H1 (cell line): ENCODE results near the gene RFC3.

Experiments used
- CTBP2 ChIP-seq: IDR thresholded peaks from 2 replicates; pipeline ENCODE4 v1.7.0; 2011; ENCODE audit warnings: borderline replicate concordance, mild to moderate bottlenecking, moderate library complexity, mixed read lengths, low read length; ENCODE audit not compliant: insufficient read depth, insufficient read length
- CTCF ChIP-seq, 3 experiments: IDR thresholded peaks; 1 replicate in 2 of 3; 2 replicates in 1 of 3; pipeline versions ENCODE4 v1.5.1 to v1.6.1; 2011; ENCODE audit warnings: low read length in 3 of 3, mild to moderate bottlenecking in 3 of 3, inconsistent platforms in 2 of 3, low read depth in 1 of 3, moderate library complexity in 1 of 3; ENCODE audit not compliant: insufficient read depth in 1 of 3; ENCODE audit errors: control extremely low read depth in 1 of 3
- EP300 ChIP-seq, 2 experiments: IDR thresholded peaks; 1 replicate in 1 of 2; 2 replicates in 1 of 2; pipeline ENCODE4 v1.6.1; 2011 to 2012; ENCODE audit warnings: low read depth in 2 of 2, low read length in 2 of 2, mild to moderate bottlenecking in 2 of 2, borderline replicate concordance in 1 of 2, inconsistent platforms in 1 of 2, moderate library complexity in 1 of 2
- HDAC2 ChIP-seq, 2 experiments: fragments of 300-600 bp in 1 of 2; sonication (generic) in 1 of 2; IDR thresholded peaks; 2 replicates each; pipeline ENCODE4 v1.6.1; 2011 to 2012; ENCODE audit warnings: low read depth in 2 of 2, low read length in 2 of 2, mild to moderate bottlenecking in 2 of 2, moderate library complexity in 2 of 2, borderline replicate concordance in 1 of 2, inconsistent platforms in 1 of 2
- HDAC6 ChIP-seq: IDR thresholded peaks from one replicate; pipeline ENCODE4 v1.7.1; 2012; ENCODE audit warnings: low read depth, mild to moderate bottlenecking, inconsistent platforms, low read length, moderate library complexity
- MAX ChIP-seq: IDR thresholded peaks from 2 replicates; pipeline ENCODE4 v1.6.1; 2012; ENCODE audit warnings: inconsistent platforms
- POLR2A ChIP-seq, 2 experiments: IDR thresholded peaks; 1 replicate in 1 of 2; 2 replicates in 1 of 2; pipeline ENCODE4 v1.6.1; 2011; ENCODE audit warnings: low read depth in 2 of 2, low read length in 2 of 2, mild to moderate bottlenecking in 2 of 2; ENCODE audit errors: control extremely low read depth in 1 of 2
- RAD21 ChIP-seq, 2 experiments: IDR thresholded peaks in 1 of 2; conservative IDR thresholded peaks in 1 of 2; 2 replicates each; pipeline ENCODE4 v1.6.1; 2011; ENCODE audit warnings: low read depth in 2 of 2, low read length in 2 of 2, improper control_type of control experiment in 1 of 2, inconsistent platforms in 1 of 2, mild to moderate bottlenecking in 1 of 2, moderate library complexity in 1 of 2
- RNF2 ChIP-seq: fragments of 200-900, 300-1000 bp; sonication (generic); IDR thresholded peaks from 2 replicates; pipeline ENCODE4 v1.7.1; 2016; ENCODE audit warnings: borderline replicate concordance, low read depth, mild to moderate bottlenecking, antibody characterized with exemption, low read length; ENCODE audit not compliant: poor library complexity, severe bottlenecking; ENCODE audit errors: missing control alignments
- TAF1 ChIP-seq: IDR thresholded peaks from 2 replicates; pipeline ENCODE4 v1.6.1; 2011; ENCODE audit warnings: mild to moderate bottlenecking, low read depth, low read length
- YY1 ChIP-seq: IDR thresholded peaks from 2 replicates; pipeline ENCODE4 v1.6.1; 2011; ENCODE audit warnings: low read depth, mild to moderate bottlenecking, low read length

- TF ChIP-seq POLR2A (IDR thresholded peaks at IDR 0.05; ENCODE audit: control extremely low read depth in 1 of 2, low read depth in 2 of 2, low read length in 2 of 2), result no peak
- TF ChIP-seq TAF1, result no peak
- TF ChIP-seq YY1, result no peak
- TF ChIP-seq CTCF (IDR thresholded peaks at IDR 0.05; ENCODE audit: control extremely low read depth in 1 of 3, insufficient read depth in 1 of 3, low read depth in 1 of 3, low read length in 3 of 3), result no peak
- TF ChIP-seq HDAC6, result no peak
- TF ChIP-seq CTBP2, result no peak
- no peak for TF ChIP-seq EP300 (IDR thresholded peaks at IDR 0.05; ENCODE audit: borderline replicate concordance in 1 of 2, low read depth in 2 of 2, low read length in 2 of 2)
- no peak for TF ChIP-seq HDAC2 (IDR thresholded peaks at IDR 0.05; ENCODE audit: borderline replicate concordance in 1 of 2, low read depth in 2 of 2, low read length in 2 of 2)
- no peak for TF ChIP-seq MAX
- no peak for TF ChIP-seq RAD21 (IDR thresholded peaks at IDR 0.05 in 1 of 2, conservative IDR thresholded peaks at IDR 0.05 in 1 of 2; ENCODE audit: low read depth in 2 of 2, low read length in 2 of 2)
- no peak for TF ChIP-seq RNF2
Observed at GRCh38 chr13:33879118-33879517, 61.2 kb downstream of the RFC3 start.
